Panc1 (cell line): Measurements from ENCODE around the gene P3H3. TPM values are rescaled to one million over a fixed set of nuclear protein-coding genes. Genes with fewer than 3 reads are reported as not detected.

Source experiments
- ATAC-seq: fragments of 200-7000 bp; cut with Tn5 transposase; 2 replicates; pipeline ENCODE4 v1.9.1; 2020; ENCODE audit warnings: mild to moderate bottlenecking, moderate library complexity
- BruUV-seq: library from RNA; stranded (reverse); fragments of 400-500 nt; replicated peaks from 2 replicates; lab custom pipeline; 2021; lab: Mats Ljungman, UMichigan
- CTCF ChIA-PET: fragments of 300-600 bp; sonication (Branson Sonifier 250); formaldehyde crosslinking; loops from one replicate; lab custom pipeline; 2022; ENCODE audit warnings: antibody characterized with exemption; lab: Charles Lee
- POLR2A ChIA-PET: fragments of 300-600 bp; sonication (Branson Sonifier 250); formaldehyde crosslinking; loops from one replicate; lab custom pipeline; 2022; ENCODE audit warnings: antibody characterized with exemption; lab: Charles Lee
- DNase-seq: peaks from one replicate; pipeline ENCODE4 v3.0.0-alpha.2; 2010; ENCODE audit warnings: low read depth, low spot score
- H3K27ac ChIP-seq: 2 replicates; pipeline ENCODE4 v1.5.1; 2011; ENCODE audit warnings: mild to moderate bottlenecking, low read length, inconsistent platforms
- H3K27me3 ChIP-seq: fragments of 200-500 bp; sonication (Bioruptor generic); 2 replicates; pipeline ENCODE4 v1.6.0; 2014; ENCODE audit warnings: low read length, inconsistent platforms; ENCODE audit not compliant: control insufficient read depth, insufficient read depth
- H3K36me3 ChIP-seq: fragments of 200-500 bp; sonication (Bioruptor generic); 2 replicates; pipeline ENCODE4 v1.5.1; 2014; ENCODE audit warnings: inconsistent platforms, mild to moderate bottlenecking, low read length, moderate library complexity; ENCODE audit not compliant: control insufficient read depth, insufficient read depth
- H3K4me1 ChIP-seq: 2 replicates; pipeline ENCODE4 v1.5.1; 2011; ENCODE audit warnings: inconsistent platforms, mild to moderate bottlenecking, low read length, moderate library complexity; ENCODE audit not compliant: control insufficient read depth, insufficient read depth
- H3K4me3 ChIP-seq, 2 experiments: 2 replicates each; pipeline ENCODE4 v1.5.1; 2011 to 2012; ENCODE audit warnings: low read depth in 2 of 2, low read length in 2 of 2, mild to moderate bottlenecking in 2 of 2, inconsistent platforms in 1 of 2, moderate library complexity in 1 of 2
- H3K9me3 ChIP-seq: fragments of 200-500 bp; sonication (Bioruptor generic); 2 replicates; pipeline ENCODE4 v1.5.1; 2014; ENCODE audit warnings: low read depth, mild to moderate bottlenecking, inconsistent platforms, low read length, moderate library complexity; ENCODE audit not compliant: control insufficient read depth, insufficient read depth
- POLR2AphosphoS5 ChIP-seq: IDR thresholded peaks from 2 replicates; pipeline ENCODE4 v1.6.1; 2012; ENCODE audit warnings: mild to moderate bottlenecking, low read depth, low read length, moderate library complexity
- SIN3A ChIP-seq: IDR thresholded peaks from 2 replicates; pipeline ENCODE4 v1.6.1; 2012; ENCODE audit warnings: low read depth, mild to moderate bottlenecking, low read length, moderate library complexity, borderline replicate concordance; ENCODE audit not compliant: insufficient read depth
- TCF7L2 ChIP-seq: IDR thresholded peaks from 2 replicates; pipeline ENCODE4 v1.6.1; 2011; ENCODE audit warnings: mild to moderate bottlenecking, low read depth, low read length, inconsistent platforms
- in situ Hi-C: cut with HindIII; loops from 2 replicates; pipeline ENCODE4 v1.10.0; 2016; ENCODE audit warnings: low sequenced_read_pairs, low pct_unique_long_range_greater_than_20kb
- intact Hi-C: fragments of 100-400 bp; cut with micrococcal nuclease; formaldehyde crosslinking; loops from one replicate; pipeline ENCODE4 v1.10.0; 2022; ENCODE audit not compliant: unreplicated experiment
- total RNA-seq: library from RNA; stranded (reverse); gene quantifications from one replicate; pipeline ENCODE4 v1.2.1, GENCODE V29; 2021; ENCODE audit not compliant: unreplicated experiment
- TF ChIP-seq, protein P1 (sequence below), 2 experiments: IDR thresholded peaks; 2 replicates each; pipeline ENCODE4 v1.6.1; 2011 to 2012; ENCODE audit warnings: low read depth in 2 of 2, control low read depth in 1 of 2, low read length in 1 of 2, mild to moderate bottlenecking in 1 of 2, moderate library complexity in 1 of 2; ENCODE audit not compliant: insufficient read depth in 1 of 2
- TF ChIP-seq, protein P2 (sequence below): fragments of 450-650 bp; IDR thresholded peaks from 2 replicates; pipeline ENCODE4 v1.5.1; 2017; ENCODE audit warnings: mild to moderate bottlenecking

The P3H3 gene
- total RNA-seq, 1 experiment from 2014 or later = 11.0 TPM

- no TSS peak for BruUV-seq
- H3K36me3 ChIP-seq = no peaks in the 10 kb centered on the region
- in situ Hi-C loops (no loop called here), intact Hi-C loops (loop anchor here (5.0 kb wide), 1 partner anchor 77 kb away; the partner anchor contains the start of gene MLF2)
- ChIA-PET POLR2A (no interaction called here), CTCF (interaction anchor here (0.6 kb wide), 1 partner anchor 118 kb away, joined by 5 read pairs; no protein-coding TSS in a partner anchor)
- no peaks in the 10 kb centered on the region for H3K9me3 ChIP-seq
- H3K4me3 ChIP-seq = peak overlapping the region; percentile 65 to 67
- no peaks in the 10 kb centered on the region for H3K27me3 ChIP-seq
- no peak for TF ChIP-seq SIN3A
- no peak for TF ChIP-seq TCF7L2
- TF ChIP-seq, protein P1, sequence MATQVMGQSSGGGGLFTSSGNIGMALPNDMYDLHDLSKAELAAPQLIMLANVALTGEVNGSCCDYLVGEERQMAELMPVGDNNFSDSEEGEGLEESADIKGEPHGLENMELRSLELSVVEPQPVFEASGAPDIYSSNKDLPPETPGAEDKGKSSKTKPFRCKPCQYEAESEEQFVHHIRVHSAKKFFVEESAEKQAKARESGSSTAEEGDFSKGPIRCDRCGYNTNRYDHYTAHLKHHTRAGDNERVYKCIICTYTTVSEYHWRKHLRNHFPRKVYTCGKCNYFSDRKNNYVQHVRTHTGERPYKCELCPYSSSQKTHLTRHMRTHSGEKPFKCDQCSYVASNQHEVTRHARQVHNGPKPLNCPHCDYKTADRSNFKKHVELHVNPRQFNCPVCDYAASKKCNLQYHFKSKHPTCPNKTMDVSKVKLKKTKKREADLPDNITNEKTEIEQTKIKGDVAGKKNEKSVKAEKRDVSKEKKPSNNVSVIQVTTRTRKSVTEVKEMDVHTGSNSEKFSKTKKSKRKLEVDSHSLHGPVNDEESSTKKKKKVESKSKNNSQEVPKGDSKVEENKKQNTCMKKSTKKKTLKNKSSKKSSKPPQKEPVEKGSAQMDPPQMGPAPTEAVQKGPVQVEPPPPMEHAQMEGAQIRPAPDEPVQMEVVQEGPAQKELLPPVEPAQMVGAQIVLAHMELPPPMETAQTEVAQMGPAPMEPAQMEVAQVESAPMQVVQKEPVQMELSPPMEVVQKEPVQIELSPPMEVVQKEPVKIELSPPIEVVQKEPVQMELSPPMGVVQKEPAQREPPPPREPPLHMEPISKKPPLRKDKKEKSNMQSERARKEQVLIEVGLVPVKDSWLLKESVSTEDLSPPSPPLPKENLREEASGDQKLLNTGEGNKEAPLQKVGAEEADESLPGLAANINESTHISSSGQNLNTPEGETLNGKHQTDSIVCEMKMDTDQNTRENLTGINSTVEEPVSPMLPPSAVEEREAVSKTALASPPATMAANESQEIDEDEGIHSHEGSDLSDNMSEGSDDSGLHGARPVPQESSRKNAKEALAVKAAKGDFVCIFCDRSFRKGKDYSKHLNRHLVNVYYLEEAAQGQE (IDR thresholded peaks at IDR 0.05; ENCODE audit: insufficient read depth in 1 of 2, low read depth in 2 of 2, low read length in 1 of 2) = no peak
- TF ChIP-seq, protein P2, sequence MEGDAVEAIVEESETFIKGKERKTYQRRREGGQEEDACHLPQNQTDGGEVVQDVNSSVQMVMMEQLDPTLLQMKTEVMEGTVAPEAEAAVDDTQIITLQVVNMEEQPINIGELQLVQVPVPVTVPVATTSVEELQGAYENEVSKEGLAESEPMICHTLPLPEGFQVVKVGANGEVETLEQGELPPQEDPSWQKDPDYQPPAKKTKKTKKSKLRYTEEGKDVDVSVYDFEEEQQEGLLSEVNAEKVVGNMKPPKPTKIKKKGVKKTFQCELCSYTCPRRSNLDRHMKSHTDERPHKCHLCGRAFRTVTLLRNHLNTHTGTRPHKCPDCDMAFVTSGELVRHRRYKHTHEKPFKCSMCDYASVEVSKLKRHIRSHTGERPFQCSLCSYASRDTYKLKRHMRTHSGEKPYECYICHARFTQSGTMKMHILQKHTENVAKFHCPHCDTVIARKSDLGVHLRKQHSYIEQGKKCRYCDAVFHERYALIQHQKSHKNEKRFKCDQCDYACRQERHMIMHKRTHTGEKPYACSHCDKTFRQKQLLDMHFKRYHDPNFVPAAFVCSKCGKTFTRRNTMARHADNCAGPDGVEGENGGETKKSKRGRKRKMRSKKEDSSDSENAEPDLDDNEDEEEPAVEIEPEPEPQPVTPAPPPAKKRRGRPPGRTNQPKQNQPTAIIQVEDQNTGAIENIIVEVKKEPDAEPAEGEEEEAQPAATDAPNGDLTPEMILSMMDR = no peak; the same call in none of the 2 replicates
- no peak for TF ChIP-seq POLR2AphosphoS5
- H3K4me1 ChIP-seq = peaks cover 10% of the 10 kb centered on the region; the same call in 1 of the 2 replicates
- peak overlapping the region; percentile 63 for H3K27ac ChIP-seq
- peak; percentile 42; the same call in 1 of the 2 replicates for ATAC-seq
- no peak for DNase-seq
Measured at GRCh38 chr12:6828781-6829535, 751 bp downstream of the P3H3 start.

DNA sequence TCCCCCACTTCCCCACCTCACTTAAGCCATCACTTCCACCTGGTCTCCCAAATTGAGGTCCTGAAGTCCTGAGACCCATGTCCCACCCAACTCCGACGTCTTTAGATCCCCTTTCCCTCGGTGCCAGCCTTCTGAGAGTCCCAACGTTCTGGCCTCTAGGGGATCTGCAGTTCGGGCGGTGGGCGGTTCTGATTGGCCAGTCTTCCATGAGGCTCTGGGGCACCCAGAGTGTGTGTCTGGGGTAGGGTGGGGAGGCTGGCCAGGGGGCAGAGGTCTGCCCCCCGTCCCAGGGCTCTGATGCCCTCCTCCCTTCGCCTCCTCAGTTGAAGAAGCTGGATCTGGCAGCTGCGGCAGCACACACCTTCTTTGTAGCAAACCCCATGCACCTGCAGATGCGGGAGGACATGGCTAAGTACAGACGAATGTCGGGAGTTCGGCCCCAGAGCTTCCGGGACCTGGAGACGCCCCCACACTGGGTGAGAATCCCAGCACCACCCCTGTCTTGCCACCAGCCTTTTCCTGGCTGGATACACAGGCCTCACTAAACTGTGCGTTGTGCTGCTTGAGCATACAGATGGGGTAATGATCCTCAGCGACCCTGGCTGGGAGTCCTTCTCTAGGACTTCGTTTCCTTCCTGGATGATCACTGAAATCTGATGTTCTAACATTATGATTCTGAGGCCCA lies 1.5 kb downstream of the P3H3 start:
- no peaks in the 10 kb centered on the region for H3K27me3 ChIP-seq

More for the DNA sequence above, 1.5 kb downstream of the P3H3 start:
- intact Hi-C loops (loop anchor here (5.0 kb wide), 1 partner anchor 77 kb away; the partner anchor contains the start of gene MLF2), in situ Hi-C loops (no loop called here)
- ChIA-PET POLR2A (no interaction called here), CTCF (interaction anchor here (0.6 kb wide), 1 partner anchor 118 kb away, joined by 5 read pairs; no protein-coding TSS in a partner anchor)
- DNase-seq (no peak), ATAC-seq (peak; percentile 20; the same call in 1 of the 2 replicates)
- Histone ChIP-seq H3K9me3 (no peaks in the 10 kb centered on the region), H3K27ac (peak overlapping the region; percentile 63; the same call in 1 of the 2 replicates), H3K4me1 (peaks cover 10% of the 10 kb centered on the region; the same call in 1 of the 2 replicates), H3K4me3 (peak overlapping the region; percentile 65 to 67), H3K36me3 (no peaks in the 10 kb centered on the region)
- BruUV-seq = no TSS peak
- TF ChIP-seq, protein P2 = 0 out of 2 replicates have a peak, but pooled peaks have one; percentile 7
- no peak for TF ChIP-seq TCF7L2
